ENCODE measurements around the gene RASAL2.

GRCh38 chr1:178046591-178047270 is 47.2 kb upstream of the RASAL2 start:
- no peak for TF ChIP-seq CTCF (conservative IDR thresholded peaks at IDR 0.05 in 1 of 2, IDR thresholded peaks at IDR 0.05 in 1 of 2; ENCODE audit: extremely low read depth in 1 of 2, insufficient read depth in 1 of 2, low read depth in 1 of 2, low read length in 2 of 2)
- no peak for TF ChIP-seq EZH2 (IDR thresholded peaks at IDR 0.05; ENCODE audit: borderline replicate concordance, low read length)

Measured in mammary epithelial cell (primary cell).